ENCODE measurements around the gene PGLYRP2. TPM values are rescaled to one million over a fixed set of nuclear protein-coding genes. Genes with fewer than 3 reads are reported as not detected.

PGLYRP2 gene
- total RNA-seq, 4 donors from 2014 or later: not detected

- TF ChIP-seq, protein P1, sequence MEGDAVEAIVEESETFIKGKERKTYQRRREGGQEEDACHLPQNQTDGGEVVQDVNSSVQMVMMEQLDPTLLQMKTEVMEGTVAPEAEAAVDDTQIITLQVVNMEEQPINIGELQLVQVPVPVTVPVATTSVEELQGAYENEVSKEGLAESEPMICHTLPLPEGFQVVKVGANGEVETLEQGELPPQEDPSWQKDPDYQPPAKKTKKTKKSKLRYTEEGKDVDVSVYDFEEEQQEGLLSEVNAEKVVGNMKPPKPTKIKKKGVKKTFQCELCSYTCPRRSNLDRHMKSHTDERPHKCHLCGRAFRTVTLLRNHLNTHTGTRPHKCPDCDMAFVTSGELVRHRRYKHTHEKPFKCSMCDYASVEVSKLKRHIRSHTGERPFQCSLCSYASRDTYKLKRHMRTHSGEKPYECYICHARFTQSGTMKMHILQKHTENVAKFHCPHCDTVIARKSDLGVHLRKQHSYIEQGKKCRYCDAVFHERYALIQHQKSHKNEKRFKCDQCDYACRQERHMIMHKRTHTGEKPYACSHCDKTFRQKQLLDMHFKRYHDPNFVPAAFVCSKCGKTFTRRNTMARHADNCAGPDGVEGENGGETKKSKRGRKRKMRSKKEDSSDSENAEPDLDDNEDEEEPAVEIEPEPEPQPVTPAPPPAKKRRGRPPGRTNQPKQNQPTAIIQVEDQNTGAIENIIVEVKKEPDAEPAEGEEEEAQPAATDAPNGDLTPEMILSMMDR (IDR thresholded peaks at IDR 0.05; ENCODE audit: low read depth): no peak
Observed at GRCh38 chr19:15516363-15516762, 37.1 kb upstream of the PGLYRP2 start.

GRCh38 chr19:15511671-15512424 lies 32.5 kb upstream of the PGLYRP2 start:
- TF ChIP-seq, protein P1 (IDR thresholded peaks at IDR 0.05; ENCODE audit: low read depth): no peak

GRCh38 chr19:15508035-15508710 lies 28.9 kb upstream of the PGLYRP2 start, which contains the start of gene CYP4F22:
Gene CYP4F22, plus strand, starts transcription at chr19:15508525. Its CDS starts 16,812 bp downstream, at chr19:15525337.
- TF ChIP-seq, protein P1 (IDR thresholded peaks at IDR 0.05; ENCODE audit: low read depth): no peak

GRCh38 chr19:15507068-15508034 lies 28.1 kb upstream of the PGLYRP2 start:
- TF ChIP-seq, protein P1 (IDR thresholded peaks at IDR 0.05; ENCODE audit: low read depth): no peak

- TF ChIP-seq, protein P1 (IDR thresholded peaks at IDR 0.05; ENCODE audit: low read depth): no peak
Observed at GRCh38 chr19:15506074-15506571, 26.8 kb upstream of the PGLYRP2 start.

DNA sequence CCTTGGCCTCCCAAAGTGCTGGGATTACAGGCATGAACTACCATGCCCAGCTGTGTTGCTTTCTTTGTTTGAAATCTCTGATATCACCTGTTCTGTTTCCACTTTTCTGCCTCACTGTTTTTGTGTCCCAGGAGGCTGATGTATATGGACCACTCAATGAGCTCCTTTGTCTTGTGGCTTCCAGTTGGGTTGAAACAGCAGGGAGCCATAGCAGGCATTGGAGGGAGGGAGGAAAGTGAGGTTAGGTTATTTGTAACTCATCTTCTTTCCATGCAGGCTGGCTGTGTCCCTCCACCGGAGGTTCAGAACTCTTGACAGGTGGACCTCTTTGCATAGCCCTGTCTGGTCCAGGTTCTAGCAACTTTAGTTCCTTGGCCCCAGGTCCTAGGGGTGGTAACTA lies 23.0 kb upstream of the PGLYRP2 start:
- TF ChIP-seq, protein P1 (IDR thresholded peaks at IDR 0.05; ENCODE audit: low read depth): no peak
